ENCODE measurements around the gene LFNG. TPM values are rescaled to one million over a fixed set of nuclear protein-coding genes. Genes with fewer than 3 reads are reported as not detected.

LFNG gene
- total RNA-seq, 1 experiment from 2014 or later, result 38.1 TPM

DNA sequence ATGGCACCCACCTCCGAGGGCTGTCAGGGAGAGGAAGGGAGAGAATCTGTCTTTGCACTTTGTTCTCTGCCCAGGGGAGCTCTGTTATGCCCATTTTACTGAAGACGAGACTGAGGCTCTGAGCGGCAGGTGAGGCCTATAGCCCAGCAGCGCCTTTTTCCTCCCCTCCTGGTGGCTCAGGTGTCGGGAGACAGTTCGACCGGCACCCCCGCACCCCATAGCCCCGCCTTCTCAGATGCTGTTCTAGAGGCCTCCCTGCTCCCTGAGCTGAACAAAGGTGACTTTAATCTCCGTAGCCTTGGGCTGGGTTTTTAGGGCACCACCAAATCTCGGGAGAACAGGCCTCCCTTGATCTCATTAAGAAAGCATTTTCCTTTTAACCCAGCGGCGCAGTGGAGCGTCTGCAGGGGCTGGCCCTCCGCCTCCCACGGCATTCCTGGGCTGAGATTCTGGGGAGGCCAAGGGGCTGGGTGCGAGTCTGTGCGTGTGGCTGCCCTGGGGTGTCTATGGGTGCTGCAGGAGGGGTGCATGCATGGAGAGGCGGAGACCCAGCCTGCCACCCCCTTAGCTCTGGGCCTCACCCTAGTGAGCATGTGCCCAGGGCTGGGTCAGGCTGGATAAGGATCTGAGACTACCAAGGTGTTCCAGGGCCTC lies 3.3 kb downstream of the LFNG start:
- POLR2A ChIA-PET, result interaction anchor here (0.7 kb wide), 1 partner anchor 12 kb away, joined by 3 read pairs; no protein-coding TSS in a partner anchor
- BruUV-seq (replicated peaks), result no TSS peak
- Histone ChIP-seq H3K4me1 (ENCODE audit: control insufficient read depth, insufficient read depth, low read length) (peaks cover 74% of the 10 kb centered on the region), H3K27ac (ENCODE audit: low read length) (peak overlapping the region; percentile 83), H3K9me3 (ENCODE audit: control insufficient read depth, insufficient read depth, low read depth, low read length) (no peaks in the 10 kb centered on the region), H3K27me3 (ENCODE audit: control insufficient read depth, insufficient read depth, low read length) (no peaks in the 10 kb centered on the region), H3K4me3 (ENCODE audit: low read depth in 2 of 2, low read length in 2 of 2) (peak overlapping the region; percentile 64 to 89), H3K36me3 (ENCODE audit: control insufficient read depth, insufficient read depth, low read length) (no peaks in the 10 kb centered on the region)
- in situ Hi-C loops (cut with HindIII; ENCODE audit: low pct_unique_long_range_greater_than_20kb, low sequenced_read_pairs) (no loop called here), intact Hi-C loops (cut with micrococcal nuclease; ENCODE audit: unreplicated experiment) (loop anchor here (5.0 kb wide), 1 partner anchor 46 kb away; the partner anchor contains the start of gene GRIFIN)
- ATAC-seq (peak; percentile 2; the same call in 1 of the 2 replicates), DNase-seq (ENCODE audit: low read depth, low spot score) (no peak)
- TF ChIP-seq TCF7L2 (IDR thresholded peaks at IDR 0.05; ENCODE audit: low read depth, low read length), result 0 out of 2 replicates have a peak, but pooled peaks have one; percentile 35
- TF ChIP-seq, protein P1, sequence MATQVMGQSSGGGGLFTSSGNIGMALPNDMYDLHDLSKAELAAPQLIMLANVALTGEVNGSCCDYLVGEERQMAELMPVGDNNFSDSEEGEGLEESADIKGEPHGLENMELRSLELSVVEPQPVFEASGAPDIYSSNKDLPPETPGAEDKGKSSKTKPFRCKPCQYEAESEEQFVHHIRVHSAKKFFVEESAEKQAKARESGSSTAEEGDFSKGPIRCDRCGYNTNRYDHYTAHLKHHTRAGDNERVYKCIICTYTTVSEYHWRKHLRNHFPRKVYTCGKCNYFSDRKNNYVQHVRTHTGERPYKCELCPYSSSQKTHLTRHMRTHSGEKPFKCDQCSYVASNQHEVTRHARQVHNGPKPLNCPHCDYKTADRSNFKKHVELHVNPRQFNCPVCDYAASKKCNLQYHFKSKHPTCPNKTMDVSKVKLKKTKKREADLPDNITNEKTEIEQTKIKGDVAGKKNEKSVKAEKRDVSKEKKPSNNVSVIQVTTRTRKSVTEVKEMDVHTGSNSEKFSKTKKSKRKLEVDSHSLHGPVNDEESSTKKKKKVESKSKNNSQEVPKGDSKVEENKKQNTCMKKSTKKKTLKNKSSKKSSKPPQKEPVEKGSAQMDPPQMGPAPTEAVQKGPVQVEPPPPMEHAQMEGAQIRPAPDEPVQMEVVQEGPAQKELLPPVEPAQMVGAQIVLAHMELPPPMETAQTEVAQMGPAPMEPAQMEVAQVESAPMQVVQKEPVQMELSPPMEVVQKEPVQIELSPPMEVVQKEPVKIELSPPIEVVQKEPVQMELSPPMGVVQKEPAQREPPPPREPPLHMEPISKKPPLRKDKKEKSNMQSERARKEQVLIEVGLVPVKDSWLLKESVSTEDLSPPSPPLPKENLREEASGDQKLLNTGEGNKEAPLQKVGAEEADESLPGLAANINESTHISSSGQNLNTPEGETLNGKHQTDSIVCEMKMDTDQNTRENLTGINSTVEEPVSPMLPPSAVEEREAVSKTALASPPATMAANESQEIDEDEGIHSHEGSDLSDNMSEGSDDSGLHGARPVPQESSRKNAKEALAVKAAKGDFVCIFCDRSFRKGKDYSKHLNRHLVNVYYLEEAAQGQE (IDR thresholded peaks at IDR 0.05; ENCODE audit: insufficient read depth in 1 of 2, low read depth in 2 of 2, low read length in 1 of 2), result no peak
- CTCF ChIA-PET, result interaction anchor here (0.5 to 1.2 kb wide), 3 partner anchors 53 to 142 kb away, joined by 3 to 11 read pairs (median 5); no protein-coding TSS in a partner anchor

DNA sequence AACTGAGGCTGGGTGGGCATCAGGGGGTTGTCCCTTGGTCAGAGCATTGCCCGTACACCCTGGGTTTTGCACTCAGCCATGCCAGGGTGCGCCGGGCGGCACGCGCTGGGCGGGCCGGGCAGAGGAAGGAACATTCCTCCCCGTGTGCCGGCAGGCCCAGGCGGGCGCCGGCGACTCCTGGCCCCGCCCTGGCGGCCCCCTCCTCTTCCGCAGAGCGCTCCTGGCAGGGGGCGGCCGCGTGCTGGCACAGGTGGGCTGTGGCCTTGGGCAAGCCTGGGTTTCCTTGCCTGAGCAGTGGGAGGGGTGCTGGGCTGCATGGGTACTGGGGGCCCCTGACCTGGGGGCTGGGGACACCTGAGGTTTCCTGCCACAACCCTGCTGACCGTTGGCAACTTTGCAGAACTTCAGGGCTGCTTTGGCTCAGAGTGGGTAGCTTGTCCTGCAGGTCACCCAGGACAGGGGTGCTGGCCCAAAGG lies 3.9 kb downstream of the LFNG start:
- Histone ChIP-seq H3K36me3 (ENCODE audit: control insufficient read depth, insufficient read depth, low read length) (no peaks in the 10 kb centered on the region), H3K27ac (ENCODE audit: low read length) (peak overlapping the region; percentile 83), H3K27me3 (ENCODE audit: control insufficient read depth, insufficient read depth, low read length) (no peaks in the 10 kb centered on the region), H3K9me3 (ENCODE audit: control insufficient read depth, insufficient read depth, low read depth, low read length) (no peaks in the 10 kb centered on the region), H3K4me1 (ENCODE audit: control insufficient read depth, insufficient read depth, low read length) (peaks cover 74% of the 10 kb centered on the region), H3K4me3 (ENCODE audit: low read depth in 2 of 2, low read length in 2 of 2) (peak overlapping the region; percentile 17 to 89)
- DNase-seq (ENCODE audit: low read depth, low spot score) (no peak), ATAC-seq (peak; percentile 10)
- intact Hi-C loops (cut with micrococcal nuclease; ENCODE audit: unreplicated experiment) (loop anchor here (5.0 kb wide), 1 partner anchor 46 kb away; the partner anchor contains the start of gene GRIFIN), in situ Hi-C loops (cut with HindIII; ENCODE audit: low pct_unique_long_range_greater_than_20kb, low sequenced_read_pairs) (no loop called here)
- BruUV-seq (replicated peaks), result no TSS peak
- POLR2A ChIA-PET, result interaction anchor here (0.7 kb wide), 1 partner anchor 13 kb away, joined by 3 read pairs; no protein-coding TSS in a partner anchor
- TF ChIP-seq POLR2AphosphoS5 (IDR thresholded peaks at IDR 0.05; ENCODE audit: low read depth, low read length), result no peak
- TF ChIP-seq, protein P2, sequence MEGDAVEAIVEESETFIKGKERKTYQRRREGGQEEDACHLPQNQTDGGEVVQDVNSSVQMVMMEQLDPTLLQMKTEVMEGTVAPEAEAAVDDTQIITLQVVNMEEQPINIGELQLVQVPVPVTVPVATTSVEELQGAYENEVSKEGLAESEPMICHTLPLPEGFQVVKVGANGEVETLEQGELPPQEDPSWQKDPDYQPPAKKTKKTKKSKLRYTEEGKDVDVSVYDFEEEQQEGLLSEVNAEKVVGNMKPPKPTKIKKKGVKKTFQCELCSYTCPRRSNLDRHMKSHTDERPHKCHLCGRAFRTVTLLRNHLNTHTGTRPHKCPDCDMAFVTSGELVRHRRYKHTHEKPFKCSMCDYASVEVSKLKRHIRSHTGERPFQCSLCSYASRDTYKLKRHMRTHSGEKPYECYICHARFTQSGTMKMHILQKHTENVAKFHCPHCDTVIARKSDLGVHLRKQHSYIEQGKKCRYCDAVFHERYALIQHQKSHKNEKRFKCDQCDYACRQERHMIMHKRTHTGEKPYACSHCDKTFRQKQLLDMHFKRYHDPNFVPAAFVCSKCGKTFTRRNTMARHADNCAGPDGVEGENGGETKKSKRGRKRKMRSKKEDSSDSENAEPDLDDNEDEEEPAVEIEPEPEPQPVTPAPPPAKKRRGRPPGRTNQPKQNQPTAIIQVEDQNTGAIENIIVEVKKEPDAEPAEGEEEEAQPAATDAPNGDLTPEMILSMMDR (IDR thresholded peaks at IDR 0.05), result no peak
- no peak for TF ChIP-seq SIN3A (IDR thresholded peaks at IDR 0.05; ENCODE audit: borderline replicate concordance, insufficient read depth, low read depth, low read length)
- TF ChIP-seq, protein P1 (IDR thresholded peaks at IDR 0.05; ENCODE audit: insufficient read depth in 1 of 2, low read depth in 2 of 2, low read length in 1 of 2), result no peak
- TF ChIP-seq TCF7L2 (IDR thresholded peaks at IDR 0.05; ENCODE audit: low read depth, low read length), result no peak
- CTCF ChIA-PET, result interaction anchor here (0.5 to 0.7 kb wide), 3 partner anchors 48 to 141 kb away, joined by 3 to 11 read pairs (median 5); no protein-coding TSS in a partner anchor
